Testis (tissue), 3 donors: ENCODE measurements around the gene CORO2B. TPM values are rescaled to one million over a fixed set of nuclear protein-coding genes. Genes with fewer than 3 reads are reported as not detected.

Experiments used
- DNase-seq: peaks from one replicate; pipeline ENCODE4 v3.0.0-alpha.2; 2019
- H3K27ac ChIP-seq, 2 donors: fragments of 200-600 bp; sonication (generic); one replicate each; pipeline ENCODE4 v1.5.1; 2019
- H3K27me3 ChIP-seq: fragments of 200-600 bp; sonication (generic); one replicate; pipeline ENCODE4 v1.5.1; 2019
- H3K36me3 ChIP-seq: fragments of 200-600 bp; sonication (generic); one replicate; pipeline ENCODE4 v1.5.1; 2017; ENCODE audit warnings: low read depth; ENCODE audit errors: missing control alignments
- H3K4me1 ChIP-seq: fragments of 200-600 bp; sonication (generic); one replicate; pipeline ENCODE4 v1.5.1; 2019
- H3K4me3 ChIP-seq, 2 donors: fragments of 200-600 bp; sonication (generic); one replicate each; pipeline ENCODE4 v1.5.1; 2017 to 2019
- H3K9me3 ChIP-seq: fragments of 200-600 bp; sonication (generic); one replicate; pipeline ENCODE4 v1.5.1; 2017
- CTCF ChIP-seq, 3 experiments: fragments of 450-650 bp in 2 of 3; fragments of 200-600 bp in 1 of 3; sonication (generic) in 1 of 3; IDR thresholded peaks; one replicate each; pipeline ENCODE4 v1.5.1; 2016 to 2019; ENCODE audit warnings: antibody characterized with exemption in 3 of 3, mild to moderate bottlenecking in 2 of 3, moderate library complexity in 1 of 3
- POLR2A ChIP-seq: fragments of 450-650 bp; IDR thresholded peaks from one replicate; pipeline ENCODE4 v1.6.1; 2017; ENCODE audit warnings: antibody characterized with exemption, mild to moderate bottlenecking, moderate library complexity
- WGBS, 2 donors: methylation state at CpG; one replicate each; pipeline ENCODE4 v1.1.5; 2018; 5-methylcytosine and 5-hydroxymethylcytosine counted together
- intact Hi-C: fragments of 100-400 bp; cut with DNase I; formaldehyde crosslinking; loops from one replicate; pipeline ENCODE4 v1.15.1; 2023; ENCODE audit warnings: low total_unique reads
- polyA plus RNA-seq: library from polyadenylated mRNA; stranded (reverse); fragments of 350-450 nt; fragmentation: Illumina TruSeq; extraction: RNeasy Lipid Tissue Mini Kit (QIAGEN cat#74804); gene quantifications from one replicate; pipeline ENCODE4 v1.2.3, GENCODE V29; 2014; ENCODE audit warnings: low read depth, low replicate concordance; ENCODE audit not compliant: insufficient read depth
- total RNA-seq, 2 donors: library from RNA; depleted of rRNA; stranded (reverse); fragments of >200 nt; gene quantifications; one replicate each; pipeline ENCODE4 v1.2.3, GENCODE V29; 2016

The CORO2B gene
- total and polyA plus RNA-seq, 3 donors from 2014 or later = 1.4 to 4.3 (median 2.2) TPM

GRCh38 chr15:68666120-68666811, 87.5 kb downstream of the CORO2B start:
- DNase-seq = no peak
- 68 to 71% methylated on average over 6 of the region's 6 CpGs for WGBS, 2 donors

GRCh38 chr15:68666812-68667450, 88.1 kb downstream of the CORO2B start:
- DNase-seq = no peak
- Histone ChIP-seq H3K27me3 (no peaks in the 10 kb centered on the region), H3K4me1 (peaks cover 13% of the 10 kb centered on the region), H3K27ac (no peak overlapping the region), H3K36me3 (no peaks in the 10 kb centered on the region), H3K9me3 (no peaks in the 10 kb centered on the region), H3K4me3 (no peak overlapping the region)
- intact Hi-C loops = no loop called here
- TF ChIP-seq CTCF (IDR thresholded peaks at IDR 0.05) = no peak
- WGBS, 2 donors = 74 to 83% methylated on average over 12 of the region's 12 CpGs

More at GRCh38 chr15:68666120-68666811, 87.5 kb downstream of the CORO2B start:
- H3K36me3 ChIP-seq = no peaks in the 10 kb centered on the region
- intact Hi-C loops = no loop called here
- no peaks in the 10 kb centered on the region for H3K9me3 ChIP-seq
- no peaks in the 10 kb centered on the region for H3K27me3 ChIP-seq
- peaks cover 13% of the 10 kb centered on the region for H3K4me1 ChIP-seq
- no peak for TF ChIP-seq POLR2A
- no peak for TF ChIP-seq CTCF (IDR thresholded peaks at IDR 0.05)
- H3K4me3 ChIP-seq = no peak overlapping the region
- H3K27ac ChIP-seq = no peak overlapping the region

- H3K9me3 ChIP-seq = no peaks in the 10 kb centered on the region
- TF ChIP-seq CTCF (IDR thresholded peaks at IDR 0.05) = no peak
- TF ChIP-seq POLR2A = no peak
- 85 to 87% methylated on average over 18 of the region's 18 CpGs for WGBS, 2 donors
- intact Hi-C loops = no loop called here
- H3K27ac ChIP-seq = no peak overlapping the region
- H3K36me3 ChIP-seq = no peaks in the 10 kb centered on the region
- no peak overlapping the region for H3K4me3 ChIP-seq
- no peak for DNase-seq
- H3K27me3 ChIP-seq = no peaks in the 10 kb centered on the region
- H3K4me1 ChIP-seq = peaks cover 13% of the 10 kb centered on the region
Observed at GRCh38 chr15:68667800-68668625, 89.2 kb downstream of the CORO2B start.

- Histone ChIP-seq H3K27me3 (no peaks in the 10 kb centered on the region), H3K4me1 (peaks cover 13% of the 10 kb centered on the region), H3K27ac (peak overlapping the region in 1 of 2 donors; percentile 24), H3K9me3 (no peaks in the 10 kb centered on the region), H3K4me3 (no peak overlapping the region), H3K36me3 (no peaks in the 10 kb centered on the region)
- intact Hi-C loops = no loop called here
- 42 to 53% methylated on average over 10 to 11 of the region's 11 CpGs for WGBS, 2 donors
- TF ChIP-seq POLR2A (no peak), CTCF (IDR thresholded peaks at IDR 0.05) (no peak)
- DNase-seq = peak; percentile 69
Observed at GRCh38 chr15:68668926-68669600, 90.3 kb downstream of the CORO2B start.
